Right forelimb (tissue), 1 donor: ENCODE data around the gene BMPER.

Experiments used
- DNase-seq: peaks from one replicate; pipeline ENCODE4 v3.0.0-alpha.2; 2018

BMPER gene

GRCh38 chr7:34036051-34036920, 130.9 kb downstream of the BMPER start:
- DNase-seq: no peak

- no peak for DNase-seq
Measured at GRCh38 chr7:34036972-34037792, 131.8 kb downstream of the BMPER start.

- no peak for DNase-seq
Measured at GRCh38 chr7:34038816-34039470, 133.6 kb downstream of the BMPER start.

- no peak for DNase-seq
Measured at GRCh38 chr7:34041707-34042106, 136.4 kb downstream of the BMPER start.

GRCh38 chr7:34042406-34042805, 137.1 kb downstream of the BMPER start:
- no peak for DNase-seq

GRCh38 chr7:34043461-34044305, 138.3 kb downstream of the BMPER start:
- DNase-seq: no peak

GRCh38 chr7:34044306-34044643, 138.9 kb downstream of the BMPER start:
- DNase-seq: no peak

- DNase-seq: no peak
Measured at GRCh38 chr7:34044734-34045353, 139.5 kb downstream of the BMPER start.

- no peak for DNase-seq
Measured at GRCh38 chr7:34048445-34048844, 143.1 kb downstream of the BMPER start.

- no peak for DNase-seq
Measured at GRCh38 chr7:34054075-34054474, 148.7 kb downstream of the BMPER start.

GRCh38 chr7:34057136-34057535, 151.8 kb downstream of the BMPER start:
- no peak for DNase-seq

GRCh38 chr7:34057956-34058355, 152.6 kb downstream of the BMPER start:
- no peak for DNase-seq

- no peak for DNase-seq
Measured at GRCh38 chr7:34058801-34059135, 153.4 kb downstream of the BMPER start.

GRCh38 chr7:34059136-34059828, 153.9 kb downstream of the BMPER start:
- DNase-seq: no peak

GRCh38 chr7:34060196-34060947, 155.0 kb downstream of the BMPER start:
- no peak for DNase-seq

- DNase-seq: no peak
Measured at GRCh38 chr7:34061149-34061548, 155.8 kb downstream of the BMPER start.

- DNase-seq: no peak
Measured at GRCh38 chr7:34062341-34062740, 157.0 kb downstream of the BMPER start.

GRCh38 chr7:34062826-34063225, 157.5 kb downstream of the BMPER start:
- DNase-seq: no peak

GRCh38 chr7:34064519-34065158, 159.3 kb downstream of the BMPER start:
- DNase-seq: peak; percentile 58

- DNase-seq: no peak
Measured at GRCh38 chr7:34066411-34066810, 161.1 kb downstream of the BMPER start.
